K562 (cell line): ENCODE results near the gene SFR1. TPM values are rescaled to one million over a fixed set of nuclear protein-coding genes. Genes with fewer than 3 reads are reported as not detected.

Experiments used
- ATAC-seq: fragments of 200-7000 bp; cut with Tn5 transposase; 3 replicates; pipeline ENCODE4 v1.9.1; 2020; ENCODE audit warnings: moderate library complexity
- BruUV-seq: library from RNA; stranded (reverse); fragments of 400-500 nt; replicated peaks from 2 replicates; lab custom pipeline; 2021; lab: Mats Ljungman, UMichigan
- CTCF ChIA-PET: fragments of 300-600 bp; formaldehyde crosslinking; extraction: SDS; loops from one replicate; lab custom pipeline; 2021; ENCODE audit warnings: low intra/inter-chr PET ratio; lab: Yijun Ruan, JAX
- POLR2A ChIA-PET: fragments of 300-600, 350-650 bp; sonication (Branson Sonifier 250); formaldehyde crosslinking; extraction: SDS; loops from one replicate; lab custom pipeline; 2021; ENCODE audit warnings: antibody characterized with exemption, inconsistent platforms; lab: Yijun Ruan, JAX
- DNase-seq, 4 experiments: peaks; one replicate each; pipeline versions ENCODE4 v3.0.0 to v3.0.0-alpha.2; 2011 to 2018; ENCODE audit warnings: low spot score in 3 of 4, mixed read lengths in 3 of 4; ENCODE audit errors: extremely low read depth in 1 of 4
- FAIRE-seq: peaks from 2 replicates; lab custom pipeline; 2011; peaks lifted over from hg19 to GRCh38; lab: Jason Lieb, UNC
- H2AFZ ChIP-seq: 2 replicates; pipeline ENCODE4 v1.6.0; 2011; ENCODE audit warnings: low read depth, low read length, control low read depth, inconsistent platforms
- H3K27ac ChIP-seq: fragments of 200-600 bp; 3 replicates; pipeline ENCODE4 v1.8.0; 2011; ENCODE audit warnings: low read depth, mild to moderate bottlenecking, control low read depth, inconsistent platforms, low read length, moderate library complexity, mixed read lengths; ENCODE audit errors: extremely low read depth
- H3K27me3 ChIP-seq, 2 experiments: fragments of 300-600 bp in 1 of 2; 2 replicates in 1 of 2; 3 replicates in 1 of 2; pipeline versions ENCODE4 v1.6.0 to v1.8.0; 2011; ENCODE audit warnings: inconsistent platforms in 2 of 2, low read length in 2 of 2, mild to moderate bottlenecking in 1 of 2, mixed read lengths in 1 of 2, moderate library complexity in 1 of 2; ENCODE audit not compliant: control insufficient read depth in 2 of 2, insufficient read depth in 2 of 2
- H3K36me3 ChIP-seq: fragments of 300-600 bp; 3 replicates; pipeline ENCODE4 v1.8.0; 2011; ENCODE audit warnings: mild to moderate bottlenecking, low read length, inconsistent platforms; ENCODE audit not compliant: control insufficient read depth, insufficient read depth
- H3K4me1 ChIP-seq, 2 experiments: fragments of 200-600 bp in 1 of 2; replicated peaks in 1 of 2; 2 replicates in 1 of 2; 3 replicates in 1 of 2; pipeline versions ENCODE4 v1.5.1 to v1.8.0; 2011; ENCODE audit warnings: inconsistent platforms in 2 of 2, low read length in 2 of 2, mild to moderate bottlenecking in 1 of 2, mixed read lengths in 1 of 2, moderate library complexity in 1 of 2; ENCODE audit not compliant: control insufficient read depth in 2 of 2, insufficient read depth in 2 of 2
- H3K4me2 ChIP-seq: 2 replicates; pipeline ENCODE4 v1.6.1; 2011; ENCODE audit warnings: low read length, control low read depth, inconsistent platforms, mixed read lengths; ENCODE audit not compliant: insufficient read depth
- H3K4me3 ChIP-seq: fragments of 200-600 bp; sonication (generic), shearing (Covaris generic); 2 replicates; pipeline ENCODE4 v1.5.1; 2016; ENCODE audit warnings: control low read depth, inconsistent platforms
- H3K79me2 ChIP-seq: fragments of 200-600 bp; 3 replicates; pipeline ENCODE4 v1.8.0; 2011; ENCODE audit warnings: low read length, inconsistent platforms; ENCODE audit not compliant: control insufficient read depth, insufficient read depth
- H3K9ac ChIP-seq, 2 experiments: 2 replicates each; pipeline versions ENCODE4 v1.6.0 to v1.6.1; 2011; ENCODE audit warnings: low read depth in 2 of 2, low read length in 2 of 2, control low read depth in 1 of 2, inconsistent platforms in 1 of 2, mild to moderate bottlenecking in 1 of 2, mixed read lengths in 1 of 2; ENCODE audit not compliant: insufficient read depth in 1 of 2
- H3K9me1 ChIP-seq: one replicate; pipeline ENCODE4 v1.6.0; 2011; ENCODE audit warnings: inconsistent platforms, mild to moderate bottlenecking, low read length, moderate library complexity; ENCODE audit not compliant: control insufficient read depth, insufficient read depth
- H3K9me3 ChIP-seq: replicated peaks from 2 replicates; pipeline ENCODE4 v1.5.1; 2011; ENCODE audit warnings: low read depth, low read length, inconsistent platforms; ENCODE audit not compliant: control insufficient read depth, insufficient read depth
- H4K20me1 ChIP-seq: replicated peaks from 2 replicates; pipeline ENCODE4 v1.6.1; 2011; ENCODE audit warnings: low read length, inconsistent platforms, mixed read lengths; ENCODE audit not compliant: control insufficient read depth, insufficient read depth
- CXXC5 ChIP-seq: fragments of 250-450 bp; sonication (Bioruptor Pico); IDR thresholded peaks from 2 replicates; pipeline ENCODE4 v1.8.0; 2022; ENCODE audit warnings: inconsistent platforms, mild to moderate bottlenecking, moderate library complexity
- ILK ChIP-seq: fragments of 450-650 bp; IDR thresholded peaks from 2 replicates; pipeline ENCODE4 v1.6.1; 2016; ENCODE audit warnings: missing genetic modification characterization, low read depth, mild to moderate bottlenecking, missing compliant biosample characterization, moderate library complexity, borderline replicate concordance
- JUND ChIP-seq, 2 experiments: IDR thresholded peaks; 2 replicates in 1 of 2; 3 replicates in 1 of 2; pipeline ENCODE4 v1.6.1; 2011; ENCODE audit warnings: borderline replicate concordance in 2 of 2, low read depth in 2 of 2, low read length in 2 of 2, improper control_type of control experiment in 1 of 2, missing biosample characterization in 1 of 2, missing genetic modification characterization in 1 of 2, missing genetic modification reagents in 1 of 2
- KAT2B ChIP-seq: IDR thresholded peaks from one replicate; pipeline ENCODE4 v1.6.1; 2012; ENCODE audit warnings: low read depth, mild to moderate bottlenecking, control low read depth, inconsistent platforms, low read length, moderate library complexity
- KAT7 ChIP-seq: sonication (generic); formaldehyde crosslinking; IDR thresholded peaks from 2 replicates; pipeline ENCODE4 v1.8.0; 2022; ENCODE audit warnings: missing genetic modification reagents, mild to moderate bottlenecking, borderline replicate concordance
- KDM5B ChIP-seq: fragments of 200-600 bp; sonication (generic); IDR thresholded peaks from 2 replicates; pipeline ENCODE4 v1.6.1; 2012; ENCODE audit warnings: low read depth, mild to moderate bottlenecking, moderate library complexity, low read length, control low read depth, inconsistent platforms; ENCODE audit not compliant: insufficient replicate concordance
- NBN ChIP-seq: fragments of 450-650 bp; IDR thresholded peaks from 2 replicates; pipeline ENCODE4 v1.6.1; 2016; ENCODE audit warnings: low read depth, mild to moderate bottlenecking
- PML ChIP-seq: IDR thresholded peaks from 2 replicates; pipeline ENCODE4 v1.6.1; 2012; ENCODE audit warnings: low read length, inconsistent platforms
- RBM14 ChIP-seq: fragments of 200-400 bp; formaldehyde crosslinking; IDR thresholded peaks from 2 replicates; pipeline ENCODE4 v1.6.1; 2018; ENCODE audit warnings: low read depth, mild to moderate bottlenecking, low read length, moderate library complexity, borderline replicate concordance; ENCODE audit not compliant: insufficient read depth
- RBM25 ChIP-seq: fragments of 200-400 bp; formaldehyde crosslinking; IDR thresholded peaks from 2 replicates; pipeline ENCODE4 v1.6.1; 2018; ENCODE audit warnings: low read length, low read depth, moderate library complexity; ENCODE audit not compliant: severe bottlenecking
- SREBF2 ChIP-seq: sonication (generic); formaldehyde crosslinking; IDR thresholded peaks from 2 replicates; pipeline ENCODE4 v1.4.0; 2020; ENCODE audit warnings: mild to moderate bottlenecking, missing genetic modification reagents
- USF1 ChIP-seq: sonication (generic); formaldehyde crosslinking; IDR thresholded peaks from 2 replicates; pipeline ENCODE4 v1.9.0; 2022; ENCODE audit warnings: mild to moderate bottlenecking, missing genetic modification reagents
- USF2 ChIP-seq: sonication (generic); formaldehyde crosslinking; IDR thresholded peaks from 2 replicates; pipeline ENCODE4 v1.5.0; 2020; ENCODE audit warnings: missing genetic modification reagents
- VEZF1 ChIP-seq: fragments of 200-800 bp; sonication (Bioruptor generic); IDR thresholded peaks from 2 replicates; pipeline ENCODE4 v1.6.1; 2017; ENCODE audit warnings: missing genetic modification characterization, missing compliant biosample characterization
- ZNF384 ChIP-seq: IDR thresholded peaks from 2 replicates; pipeline ENCODE4 v1.6.1; 2012; ENCODE audit warnings: low read depth, low read length, improper control_type of control experiment
- ZNF830 ChIP-seq: fragments of 250-450 bp; sonication (Bioruptor Pico); IDR thresholded peaks from 2 replicates; pipeline ENCODE4 v1.5.0; 2021; ENCODE audit warnings: mild to moderate bottlenecking
- WGBS: fragments of 100-300 bp; shearing (Covaris generic); methylation state at CpG from one replicate; pipeline ENCODE4 v1.1.6; 2016; ENCODE audit warnings: low coverage, mixed read lengths; ENCODE audit not compliant: insufficient coverage; ENCODE audit errors: missing lambda C conversion rate; 5-methylcytosine and 5-hydroxymethylcytosine counted together
- in situ Hi-C: fragments of 300-500 bp; cut with MboI; formaldehyde crosslinking; loops from 4 replicates; pipeline ENCODE4 v1.15.0; 2018; ENCODE audit warnings: inconsistent platforms, mixed read lengths
- intact Hi-C: fragments of 100-400 bp; cut with micrococcal nuclease; formaldehyde crosslinking; loops from 2 replicates; pipeline ENCODE4 v1.14.2; 2022
- polyA plus RNA-seq, 8 experiments: library from polyadenylated mRNA; depleted of rRNA in 4 of 8; stranded (reverse) in 5 of 8; unstranded in 3 of 8; fragments of >200 nt; fragmentation: Nextera tagmentation in 2 of 8; fragmentation: Illumina TruSeq in 1 of 8; extraction: Ambion mirVana in 2 of 8; extraction: Trizol in 1 of 8; gene quantifications; 2 replicates each; pipeline versions ENCODE4 v1.2.1 to v1.2.3, GENCODE V29; 2011 to 2014; ENCODE audit warnings: inconsistent platforms in 1 of 8, missing spikeins in 1 of 8
- total RNA-seq, 7 experiments: library from RNA; depleted of rRNA in 6 of 7; stranded (reverse); fragments of >200 nt in 6 of 7; fragmentation: Illumina TruSeq in 2 of 7; extraction: Trizol in 2 of 7; gene quantifications; 2 replicates each; pipeline versions ENCODE4 v1.2.1 to v1.2.3, GENCODE V29; 2011 to 2021; ENCODE audit warnings: low replicate concordance in 1 of 7
- TF ChIP-seq, protein P1 (sequence below): fragments of 250-450 bp; sonication (Bioruptor Pico); IDR thresholded peaks from 2 replicates; pipeline ENCODE4 v1.6.1; 2021; ENCODE audit warnings: mild to moderate bottlenecking

The SFR1 gene
- total and polyA plus RNA-seq, 9 of the 15 experiments (the other 6 are each of a cell fraction or from before 2014, with no cell fraction given): 4.3 to 18.7 (median 9.1) TPM

GRCh38 chr10:104090611-104091010, 31.4 kb upstream of the SFR1 start:
- ATAC-seq: no peak
- Histone ChIP-seq H3K27me3 (peaks cover 3 to 12% of the 10 kb centered on the region in 2 experiments; a peak in 4 of 5 replicates), H3K9me3 (no peaks in the 10 kb centered on the region), H3K79me2 (no peaks in the 10 kb centered on the region), H2AFZ (no peak overlapping the region), H3K4me2 (no peak overlapping the region), H3K4me1 (no peaks in the 10 kb centered on the region), H3K9ac (no peak overlapping the region), H3K27ac (no peak overlapping the region), H4K20me1 (no peaks in the 10 kb centered on the region), H3K4me3 (no peak overlapping the region), H3K36me3 (no peaks in the 10 kb centered on the region), H3K9me1 (no peaks in the 10 kb centered on the region)
- intact Hi-C loops (no loop called here), in situ Hi-C loops (no loop called here)
- no peak for FAIRE-seq
- CTCF ChIA-PET: no interaction called here
- no TSS peak for BruUV-seq
- DNase-seq: no peak
- POLR2A ChIA-PET: interaction anchor here (1.6 kb wide), 1 partner anchor 9 kb away, joined by 3 read pairs; no protein-coding TSS in a partner anchor
- whole genome bisulfite sequencing: 0% methylated on average over 2 of the region's 2 CpGs
- TF ChIP-seq VEZF1 (CRISPR knock-in tag): no peak
- no peak for TF ChIP-seq USF2 (CRISPR knock-in tag)
- no peak for TF ChIP-seq ZNF830 (CRISPR knock-in tag)
- TF ChIP-seq SREBF2: no peak
- TF ChIP-seq CXXC5 (CRISPR knock-in tag): no peak
- TF ChIP-seq ZNF384: no peak
- TF ChIP-seq, protein P1, sequence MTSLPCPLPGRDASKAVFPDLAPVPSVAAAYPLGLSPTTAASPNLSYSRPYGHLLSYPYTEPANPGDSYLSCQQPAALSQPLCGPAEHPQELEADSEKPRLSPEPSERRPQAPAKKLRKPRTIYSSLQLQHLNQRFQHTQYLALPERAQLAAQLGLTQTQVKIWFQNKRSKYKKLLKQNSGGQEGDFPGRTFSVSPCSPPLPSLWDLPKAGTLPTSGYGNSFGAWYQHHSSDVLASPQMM (CRISPR knock-in tag): no peak
- TF ChIP-seq JUND (IDR thresholded peaks at IDR 0.05; ENCODE audit: borderline replicate concordance, low read depth, low read length): no peak
- no peak for TF ChIP-seq JUND (tag; IDR thresholded peaks at IDR 0.05; ENCODE audit: borderline replicate concordance, low read depth, low read length)
- no peak for TF ChIP-seq KAT7
- TF ChIP-seq USF1: no peak
- TF ChIP-seq RBM14: no peak
- no peak for TF ChIP-seq ILK (tag)
- no peak for TF ChIP-seq KAT2B
- TF ChIP-seq PML: no peak
- no peak for TF ChIP-seq RBM25
- no peak for TF ChIP-seq NBN
- TF ChIP-seq KDM5B: no peak
